A673 (cell line): ENCODE results near the gene SPG11.

ENCODE experiments used
- CTCF ChIP-seq: fragments of 300-800, 200-600 bp; sonication (generic); conservative IDR thresholded peaks from 2 replicates; pipeline ENCODE4 v1.5.1; 2017; ENCODE audit warnings: low read depth, mild to moderate bottlenecking, antibody characterized with exemption, low read length, moderate library complexity, mixed read lengths
- EZH2 ChIP-seq: fragments of 200-600 bp; sonication (generic); IDR thresholded peaks from 2 replicates; pipeline ENCODE4 v1.6.1; 2017; ENCODE audit warnings: borderline replicate concordance, low read depth, mild to moderate bottlenecking, mixed read lengths, antibody characterized with exemption, low read length; ENCODE audit not compliant: poor library complexity, severe bottlenecking

GRCh38 chr15:44711096-44711742, 47.8 kb upstream of the SPG11 start, which contains the start of the genes B2M and PATL2:
- no peak for TF ChIP-seq CTCF
- TF ChIP-seq EZH2 = no peak
